Muscle layer of duodenum (tissue), 2 donors: ENCODE data around the gene MYO1H.

Experiments used
- H3K27ac ChIP-seq: one replicate; pipeline ENCODE4 v1.7.0; 2013; ENCODE audit warnings: mild to moderate bottlenecking, low read length
- H3K27me3 ChIP-seq: one replicate; pipeline ENCODE4 v1.7.0; 2013; ENCODE audit warnings: low read depth, mild to moderate bottlenecking, control low read depth, low read length
- H3K36me3 ChIP-seq, 2 donors: one replicate each; pipeline ENCODE4 v1.7.0; 2013; ENCODE audit warnings: low read length in 2 of 2, control low read depth in 1 of 2, mild to moderate bottlenecking in 1 of 2; ENCODE audit not compliant: insufficient read depth in 2 of 2, control insufficient read depth in 1 of 2
- H3K4me1 ChIP-seq, 2 donors: one replicate each; pipeline ENCODE4 v1.7.0; 2013; ENCODE audit warnings: low read length in 2 of 2, mild to moderate bottlenecking in 2 of 2, control low read depth in 1 of 2, moderate library complexity in 1 of 2; ENCODE audit not compliant: insufficient read depth in 2 of 2, control insufficient read depth in 1 of 2
- H3K4me3 ChIP-seq, 2 donors: one replicate each; pipeline ENCODE4 v1.7.0; 2013; ENCODE audit warnings: low read length in 2 of 2, low read depth in 1 of 2, mild to moderate bottlenecking in 1 of 2
- H3K9me3 ChIP-seq, 2 donors: one replicate each; pipeline ENCODE4 v1.7.0; 2013; ENCODE audit warnings: low read length in 2 of 2, control low read depth in 1 of 2, mild to moderate bottlenecking in 1 of 2; ENCODE audit not compliant: control insufficient read depth in 1 of 2
- donor health status: healthy.

Gene MYO1H

DNA sequence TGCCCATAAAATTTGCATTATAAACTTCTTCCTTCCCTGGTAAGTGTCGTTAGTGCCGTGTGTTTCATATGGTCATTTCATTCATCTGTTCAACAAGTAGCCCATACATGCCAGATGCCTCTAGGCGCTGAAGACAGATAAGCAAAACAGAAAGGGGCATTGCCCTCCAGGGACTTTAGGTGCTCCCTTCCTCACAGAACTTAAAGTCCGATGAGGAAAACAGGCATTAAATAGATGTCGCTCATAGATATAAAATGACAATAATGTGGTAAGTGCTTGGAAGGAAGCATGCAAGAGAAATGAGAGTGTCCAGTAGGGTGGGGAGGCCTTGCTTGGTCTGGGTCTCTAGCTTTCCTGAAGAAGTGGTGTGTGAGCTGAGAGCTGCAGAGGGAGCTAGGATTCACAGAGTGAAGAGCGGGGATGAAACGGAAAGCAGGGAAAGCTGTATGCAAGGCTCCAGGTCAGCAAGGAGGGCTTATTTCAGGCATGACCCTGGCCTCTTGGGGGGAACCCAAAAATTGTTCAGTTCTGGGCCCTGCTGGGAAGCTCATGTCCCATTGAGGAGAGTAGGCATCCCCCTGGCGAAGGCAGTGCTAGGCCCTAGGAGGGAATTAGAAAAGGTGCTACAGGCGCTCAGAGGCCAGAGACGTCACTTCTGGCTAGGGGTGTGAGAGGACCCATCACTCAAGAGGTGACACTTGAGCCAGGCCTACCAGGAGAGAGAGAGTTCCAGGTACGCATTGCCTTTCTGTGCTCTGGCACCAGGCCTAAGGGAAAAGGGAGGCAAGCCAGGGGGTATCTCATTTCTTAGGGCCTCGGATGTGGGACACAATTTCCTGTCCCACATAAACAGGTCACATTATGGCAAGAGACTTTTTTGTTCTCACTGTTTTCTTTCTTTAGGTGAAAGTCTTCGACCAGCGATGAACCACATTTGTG is 141.6 kb downstream of the MYO1H start:
- Histone ChIP-seq H3K27me3 (no peaks in the 10 kb centered on the region), H3K27ac (no peak overlapping the region), H3K4me1 (no peaks in the 10 kb centered on the region), H3K4me3 (no peak overlapping the region), H3K36me3 (peaks cover 80 to 94% of the 10 kb centered on the region in 2 donors), H3K9me3 (no peaks in the 10 kb centered on the region)

DNA sequence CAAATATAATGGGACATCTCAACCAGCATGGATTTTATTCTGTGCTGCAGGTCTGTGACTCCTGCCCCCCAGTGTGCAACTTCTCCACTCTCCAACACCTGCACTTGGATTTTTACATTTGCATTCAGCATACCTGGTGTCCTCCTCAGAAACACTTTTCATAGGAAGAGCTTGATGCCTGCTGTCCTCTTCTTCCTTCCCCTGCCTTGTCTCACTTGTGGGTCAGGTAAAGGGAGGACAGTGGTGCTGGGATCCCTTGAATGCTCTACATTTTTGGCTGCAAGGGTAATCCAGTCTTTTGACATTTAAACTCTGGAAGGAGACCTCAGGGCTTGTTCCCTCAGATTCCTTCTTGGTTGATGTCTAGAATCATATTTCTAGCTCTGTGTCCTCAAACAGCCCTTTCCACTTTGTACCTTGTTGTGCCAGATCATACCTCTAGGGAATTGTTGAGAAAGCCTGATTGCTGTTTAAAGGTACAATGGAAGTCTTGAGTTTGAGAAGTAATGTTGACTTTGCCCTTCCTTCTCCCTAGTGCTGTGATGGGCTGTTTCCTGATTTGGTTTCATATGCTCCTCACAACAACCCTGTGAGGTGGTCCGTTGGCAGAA is 142.4 kb downstream of the MYO1H start:
- no peaks in the 10 kb centered on the region for H3K4me1 ChIP-seq
- no peak overlapping the region for H3K4me3 ChIP-seq
- H3K27ac ChIP-seq, result no peak overlapping the region
- H3K27me3 ChIP-seq, result no peaks in the 10 kb centered on the region
- peaks cover 84 to 95% of the 10 kb centered on the region in 2 donors for H3K36me3 ChIP-seq
- H3K9me3 ChIP-seq, result no peaks in the 10 kb centered on the region

DNA sequence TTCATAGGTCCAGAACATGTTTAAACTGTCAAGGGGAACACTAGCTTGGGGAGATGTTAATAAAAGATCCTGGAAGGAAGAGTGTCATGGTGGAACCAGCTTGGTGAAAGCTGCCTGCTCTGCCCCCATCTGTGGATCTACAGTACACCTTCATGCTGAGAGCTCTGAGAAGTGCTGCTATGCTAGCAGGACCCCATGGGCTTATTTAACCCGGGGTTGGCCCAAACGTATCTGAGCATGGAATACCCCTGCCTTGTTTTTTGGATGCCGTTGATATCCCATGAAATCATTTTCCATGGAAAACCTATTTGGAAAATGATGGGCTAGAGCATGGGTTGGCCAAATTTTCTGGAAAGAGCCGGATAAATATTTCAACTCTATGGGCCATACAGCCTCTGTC is 144.0 kb downstream of the MYO1H start:
- Histone ChIP-seq H3K27me3 (no peaks in the 10 kb centered on the region), H3K27ac (no peak overlapping the region), H3K36me3 (peaks cover 69 to 95% of the 10 kb centered on the region in 2 donors), H3K4me1 (no peaks in the 10 kb centered on the region), H3K4me3 (no peak overlapping the region), H3K9me3 (no peaks in the 10 kb centered on the region)

GRCh38 chr12:109492371-109492770 is 144.7 kb downstream of the MYO1H start:
- no peak overlapping the region for H3K4me3 ChIP-seq
- H3K9me3 ChIP-seq, result no peaks in the 10 kb centered on the region
- H3K36me3 ChIP-seq, result peaks cover 63 to 92% of the 10 kb centered on the region in 2 donors
- no peaks in the 10 kb centered on the region for H3K4me1 ChIP-seq
- no peak overlapping the region for H3K27ac ChIP-seq
- H3K27me3 ChIP-seq, result no peaks in the 10 kb centered on the region

DNA sequence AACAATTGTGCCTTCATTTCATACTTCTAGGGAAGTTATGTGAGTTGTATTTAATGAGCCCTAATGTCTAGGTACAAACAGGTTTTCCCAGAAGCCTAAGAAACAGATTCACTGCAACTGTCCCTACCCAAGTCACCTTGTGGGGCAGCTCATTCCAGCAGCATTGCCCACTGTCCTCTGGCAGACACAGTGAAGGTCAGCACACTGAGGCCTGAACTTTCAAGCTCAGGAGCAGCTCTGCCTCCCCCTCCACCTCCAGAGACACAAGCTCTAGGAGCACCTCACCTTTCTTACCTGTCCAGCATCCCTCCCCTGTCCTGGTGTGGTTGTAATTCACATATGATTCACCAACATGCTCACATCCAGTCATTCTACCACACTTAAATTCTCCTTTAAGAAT is 145.4 kb downstream of the MYO1H start:
- H3K4me1 ChIP-seq, result no peaks in the 10 kb centered on the region
- H3K4me3 ChIP-seq, result no peak overlapping the region
- no peaks in the 10 kb centered on the region for H3K9me3 ChIP-seq
- no peak overlapping the region for H3K27ac ChIP-seq
- H3K27me3 ChIP-seq, result no peaks in the 10 kb centered on the region
- H3K36me3 ChIP-seq, result peaks cover 62 to 92% of the 10 kb centered on the region in 2 donors

DNA sequence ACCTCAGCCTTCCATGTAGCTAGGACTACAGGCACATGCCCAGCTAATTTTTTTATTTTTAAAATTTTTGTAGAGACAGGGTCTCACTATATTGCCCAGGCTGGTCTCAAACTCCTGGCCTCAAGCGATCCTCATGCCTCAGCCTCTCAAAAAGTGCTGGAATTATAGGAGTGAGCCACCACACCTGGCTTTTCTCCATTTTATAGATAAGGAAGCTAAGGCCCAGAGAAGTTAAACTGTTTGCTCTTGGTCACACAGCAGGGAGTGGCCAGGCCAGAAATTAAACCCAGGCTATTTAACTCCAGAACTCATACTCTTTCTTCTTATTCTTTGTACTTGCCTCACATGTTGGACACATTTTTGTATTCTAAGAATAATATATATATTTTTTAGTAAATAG is 146.2 kb downstream of the MYO1H start:
- Histone ChIP-seq H3K9me3 (no peaks in the 10 kb centered on the region), H3K4me3 (no peak overlapping the region), H3K27ac (no peak overlapping the region), H3K27me3 (no peaks in the 10 kb centered on the region), H3K36me3 (peaks cover 54 to 92% of the 10 kb centered on the region in 2 donors), H3K4me1 (no peaks in the 10 kb centered on the region)

- no peak overlapping the region for H3K27ac ChIP-seq
- peaks cover 52 to 92% of the 10 kb centered on the region in 2 donors for H3K36me3 ChIP-seq
- no peaks in the 10 kb centered on the region for H3K27me3 ChIP-seq
- no peak overlapping the region for H3K4me3 ChIP-seq
- no peaks in the 10 kb centered on the region for H3K4me1 ChIP-seq
- H3K9me3 ChIP-seq, result no peaks in the 10 kb centered on the region
Observed at GRCh38 chr12:109494348-109494881, 146.7 kb downstream of the MYO1H start.

GRCh38 chr12:109495012-109495411 is 147.3 kb downstream of the MYO1H start:
- Histone ChIP-seq H3K4me3 (no peak overlapping the region), H3K4me1 (no peaks in the 10 kb centered on the region), H3K36me3 (peaks cover 48 to 92% of the 10 kb centered on the region in 2 donors), H3K9me3 (no peaks in the 10 kb centered on the region), H3K27ac (no peak overlapping the region), H3K27me3 (no peaks in the 10 kb centered on the region)

- no peaks in the 10 kb centered on the region for H3K27me3 ChIP-seq
- no peak overlapping the region for H3K4me3 ChIP-seq
- no peaks in the 10 kb centered on the region for H3K9me3 ChIP-seq
- peaks cover 48 to 93% of the 10 kb centered on the region in 2 donors for H3K36me3 ChIP-seq
- H3K27ac ChIP-seq, result no peak overlapping the region
- H3K4me1 ChIP-seq, result no peaks in the 10 kb centered on the region
Observed at GRCh38 chr12:109496306-109496705, 148.6 kb downstream of the MYO1H start.

GRCh38 chr12:109497675-109498074 is 150.0 kb downstream of the MYO1H start:
- H3K36me3 ChIP-seq, result peaks cover 53 to 95% of the 10 kb centered on the region in 2 donors
- no peaks in the 10 kb centered on the region for H3K4me1 ChIP-seq
- no peaks in the 10 kb centered on the region for H3K9me3 ChIP-seq
- H3K4me3 ChIP-seq, result no peak overlapping the region
- no peaks in the 10 kb centered on the region for H3K27me3 ChIP-seq
- no peak overlapping the region for H3K27ac ChIP-seq
